NB4 (cell line): ENCODE results near the gene NR2C2AP.
"Not testable (repeated sequence)": the region's sequence is repeated elsewhere in the genome, so short reads cannot be mapped to it uniquely, and the experiment has no call there.

Experiments used
- DNase-seq: peaks from one replicate; pipeline ENCODE4 v3.0.0; 2010; ENCODE audit warnings: low read depth
- H3K4me3 ChIP-seq: one replicate; pipeline ENCODE4 v1.5.1; 2011; ENCODE audit warnings: mild to moderate bottlenecking, low read depth, low read length, moderate library complexity
- MYC ChIP-seq: IDR thresholded peaks from 2 replicates; pipeline ENCODE4 v1.6.1; 2011; ENCODE audit warnings: low read depth, low read length
- POLR2A ChIP-seq: IDR thresholded peaks from 2 replicates; pipeline ENCODE4 v1.6.1; 2011; ENCODE audit warnings: mild to moderate bottlenecking; ENCODE audit not compliant: insufficient read length; ENCODE audit errors: extremely low read depth
- TF ChIP-seq, protein P1 (sequence below): IDR thresholded peaks from 2 replicates; pipeline ENCODE4 v1.6.1; 2011; ENCODE audit warnings: low read depth, low read length
- TF ChIP-seq, protein P2 (sequence below): IDR thresholded peaks from one replicate; pipeline ENCODE4 v1.5.1; 2012; ENCODE audit warnings: low read depth, low read length

NR2C2AP gene

DNA sequence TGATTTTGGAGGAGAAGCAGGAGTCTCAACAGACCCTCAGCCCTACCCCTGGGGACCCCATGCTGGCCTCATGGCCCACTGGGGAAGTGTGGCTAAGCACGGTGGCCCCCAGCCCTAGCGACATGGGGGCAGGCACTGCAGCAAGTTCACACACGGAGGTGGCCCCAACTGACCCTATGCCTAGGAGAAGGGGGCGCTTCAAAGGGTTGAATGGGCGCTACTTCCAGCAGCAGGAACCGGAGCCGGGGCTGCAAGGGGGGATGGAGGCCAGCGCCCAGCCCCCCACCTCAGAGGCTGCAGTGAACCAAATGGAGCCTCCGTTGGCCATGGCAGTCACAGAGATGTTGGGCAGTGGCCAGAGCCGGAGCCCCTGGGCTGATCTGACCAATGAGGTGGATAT, 23.4 kb upstream of the NR2C2AP start:
- TF ChIP-seq, protein P1, sequence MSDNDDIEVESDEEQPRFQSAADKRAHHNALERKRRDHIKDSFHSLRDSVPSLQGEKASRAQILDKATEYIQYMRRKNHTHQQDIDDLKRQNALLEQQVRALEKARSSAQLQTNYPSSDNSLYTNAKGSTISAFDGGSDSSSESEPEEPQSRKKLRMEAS = no peak

DNA sequence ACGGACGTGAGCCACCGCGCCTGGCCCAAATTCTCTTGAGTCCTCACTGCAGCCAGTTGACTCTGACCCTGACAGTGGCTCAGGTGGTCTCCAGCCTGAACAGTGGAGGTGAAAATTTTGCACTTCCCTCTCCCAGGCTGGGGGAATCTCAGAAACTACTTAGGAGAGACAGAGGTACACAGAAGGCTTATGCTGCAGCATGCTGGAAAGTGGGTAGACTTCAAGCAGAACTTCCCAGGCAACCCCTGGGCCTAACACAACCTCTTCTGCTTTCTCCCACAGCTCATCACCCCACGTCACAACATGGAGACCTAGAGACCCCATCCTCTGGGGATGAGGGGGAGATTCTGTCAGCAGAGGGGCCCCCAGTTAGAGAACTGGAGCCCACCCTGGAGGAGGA, 23.0 kb upstream of the NR2C2AP start:
- TF ChIP-seq MYC = no peak
- TF ChIP-seq, protein P2, sequence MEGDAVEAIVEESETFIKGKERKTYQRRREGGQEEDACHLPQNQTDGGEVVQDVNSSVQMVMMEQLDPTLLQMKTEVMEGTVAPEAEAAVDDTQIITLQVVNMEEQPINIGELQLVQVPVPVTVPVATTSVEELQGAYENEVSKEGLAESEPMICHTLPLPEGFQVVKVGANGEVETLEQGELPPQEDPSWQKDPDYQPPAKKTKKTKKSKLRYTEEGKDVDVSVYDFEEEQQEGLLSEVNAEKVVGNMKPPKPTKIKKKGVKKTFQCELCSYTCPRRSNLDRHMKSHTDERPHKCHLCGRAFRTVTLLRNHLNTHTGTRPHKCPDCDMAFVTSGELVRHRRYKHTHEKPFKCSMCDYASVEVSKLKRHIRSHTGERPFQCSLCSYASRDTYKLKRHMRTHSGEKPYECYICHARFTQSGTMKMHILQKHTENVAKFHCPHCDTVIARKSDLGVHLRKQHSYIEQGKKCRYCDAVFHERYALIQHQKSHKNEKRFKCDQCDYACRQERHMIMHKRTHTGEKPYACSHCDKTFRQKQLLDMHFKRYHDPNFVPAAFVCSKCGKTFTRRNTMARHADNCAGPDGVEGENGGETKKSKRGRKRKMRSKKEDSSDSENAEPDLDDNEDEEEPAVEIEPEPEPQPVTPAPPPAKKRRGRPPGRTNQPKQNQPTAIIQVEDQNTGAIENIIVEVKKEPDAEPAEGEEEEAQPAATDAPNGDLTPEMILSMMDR = no peak
- H3K4me3 ChIP-seq = no peak overlapping the region
- DNase-seq = no peak

More for the DNA sequence above, 23.4 kb upstream of the NR2C2AP start:
- H3K4me3 ChIP-seq = no peak overlapping the region
- no peak for DNase-seq

DNA sequence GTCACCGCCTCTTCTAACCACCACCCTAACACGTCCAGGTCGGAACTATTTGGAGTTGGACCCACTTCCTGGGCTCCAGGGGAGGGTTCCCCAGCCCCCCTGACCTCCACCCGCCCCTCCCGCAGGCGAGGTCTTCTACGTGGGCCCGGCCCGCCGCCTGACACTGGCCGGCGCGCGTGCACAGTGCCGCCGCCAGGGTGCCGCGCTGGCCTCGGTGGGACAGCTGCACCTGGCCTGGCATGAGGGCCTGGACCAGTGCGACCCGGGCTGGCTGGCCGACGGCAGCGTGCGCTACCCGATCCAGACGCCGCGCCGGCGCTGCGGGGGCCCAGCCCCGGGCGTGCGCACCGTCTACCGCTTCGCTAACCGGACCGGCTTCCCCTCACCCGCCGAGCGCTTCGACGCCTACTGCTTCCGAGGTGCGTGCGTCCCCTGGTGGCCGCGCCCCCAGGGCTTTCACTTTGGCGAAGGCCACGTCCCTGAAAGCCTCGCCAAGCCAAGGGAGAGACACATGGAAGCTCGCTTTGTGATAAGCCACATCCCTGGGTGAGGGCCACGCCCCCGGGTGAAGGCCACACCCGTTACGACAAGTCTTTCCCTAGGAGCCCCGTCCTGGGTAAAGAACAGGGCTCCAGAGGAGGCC, 21.8 kb upstream of the NR2C2AP start:
- TF ChIP-seq MYC (peak; percentile 54), POLR2A (no peak)
- TF ChIP-seq, protein P1 = peak; percentile 72
- TF ChIP-seq, protein P2 = peak; percentile 83
- no peak overlapping the region for H3K4me3 ChIP-seq
- DNase-seq = peak; percentile 87

DNA sequence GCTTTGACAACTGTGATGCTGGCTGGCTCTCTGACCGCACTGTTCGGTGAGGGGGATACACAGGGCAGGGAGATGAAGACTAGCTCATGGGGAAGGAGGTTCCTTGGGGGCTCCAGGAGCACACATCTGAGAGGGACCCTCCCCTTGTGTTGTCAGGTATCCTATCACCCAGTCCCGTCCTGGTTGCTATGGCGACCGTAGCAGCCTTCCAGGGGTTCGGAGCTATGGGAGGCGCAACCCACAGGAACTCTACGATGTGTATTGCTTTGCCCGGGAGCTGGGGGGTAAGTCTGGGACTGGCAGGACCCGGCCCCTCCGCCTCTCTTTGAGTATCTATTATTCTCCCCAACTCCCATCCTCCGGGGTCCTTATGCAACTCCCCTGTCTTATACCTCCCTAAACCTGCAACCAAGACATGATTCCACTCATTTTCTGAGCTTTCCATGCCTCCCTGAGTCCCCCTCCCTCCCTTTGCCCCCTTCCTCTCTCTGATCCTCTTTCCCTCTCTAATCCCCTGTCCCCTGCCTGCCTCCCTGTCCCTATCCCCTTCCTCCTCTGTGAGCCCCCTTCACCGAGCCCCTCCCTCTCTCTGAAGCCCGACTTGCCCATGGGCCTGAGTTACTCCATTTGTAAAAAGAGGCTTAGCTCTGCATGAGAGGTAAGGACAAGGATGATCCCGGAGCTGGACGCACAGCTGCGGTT, 21.1 kb upstream of the NR2C2AP start:
- TF ChIP-seq, protein P2 = no peak
- TF ChIP-seq MYC (no peak), POLR2A (no peak)
- TF ChIP-seq, protein P1 = no peak
- H3K4me3 ChIP-seq = no peak overlapping the region

DNA sequence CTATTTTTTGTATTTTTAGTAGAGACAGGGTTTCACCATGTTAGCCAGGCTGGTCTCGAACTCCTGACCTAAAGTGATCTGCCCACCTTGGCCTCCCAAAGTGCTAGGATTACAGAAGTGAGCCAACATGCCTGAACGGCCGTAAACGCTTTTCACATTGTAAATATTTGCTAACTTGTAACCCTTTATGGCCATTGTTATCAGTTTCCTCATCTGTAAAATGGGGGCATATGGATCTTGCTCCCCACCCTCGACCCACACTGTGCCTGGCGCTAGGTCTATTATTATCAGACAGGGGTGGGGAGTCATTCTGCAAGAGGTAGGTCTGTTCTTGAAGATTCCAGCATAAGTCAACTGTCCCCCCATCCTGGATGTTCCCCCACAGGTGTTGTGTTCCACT, 20.4 kb upstream of the NR2C2AP start:
- DNase-seq = no peak
- TF ChIP-seq MYC (no peak), POLR2A (no peak)
- TF ChIP-seq, protein P2 = no peak
- TF ChIP-seq, protein P1 = no peak
- no peak overlapping the region for H3K4me3 ChIP-seq

More for the DNA sequence above, 21.1 kb upstream of the NR2C2AP start:
- no peak for DNase-seq

DNA sequence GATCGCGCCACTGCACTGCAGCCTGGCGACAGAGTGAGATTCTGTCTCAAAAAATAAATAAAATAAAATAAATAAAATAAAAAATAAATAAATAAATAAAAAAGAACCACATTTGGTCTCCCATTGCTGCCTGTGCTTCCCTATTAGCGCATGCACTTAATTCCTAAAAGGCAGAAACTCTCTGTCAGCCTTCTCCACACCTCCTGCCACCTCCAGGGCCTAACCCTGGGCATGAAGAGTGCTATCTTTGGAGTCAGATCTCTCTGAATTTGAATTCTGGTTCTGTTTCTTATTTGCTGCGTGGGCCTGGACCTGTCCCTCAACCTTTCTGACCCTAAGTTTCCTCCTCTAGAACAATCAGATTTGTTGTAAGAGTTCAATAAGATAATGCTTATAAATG, 19.8 kb upstream of the NR2C2AP start:
- no peak overlapping the region for H3K4me3 ChIP-seq
- no peak for DNase-seq
- TF ChIP-seq, protein P2 = no peak
- no peak for TF ChIP-seq POLR2A
- TF ChIP-seq, protein P1 = no peak
- no peak for TF ChIP-seq MYC

DNA sequence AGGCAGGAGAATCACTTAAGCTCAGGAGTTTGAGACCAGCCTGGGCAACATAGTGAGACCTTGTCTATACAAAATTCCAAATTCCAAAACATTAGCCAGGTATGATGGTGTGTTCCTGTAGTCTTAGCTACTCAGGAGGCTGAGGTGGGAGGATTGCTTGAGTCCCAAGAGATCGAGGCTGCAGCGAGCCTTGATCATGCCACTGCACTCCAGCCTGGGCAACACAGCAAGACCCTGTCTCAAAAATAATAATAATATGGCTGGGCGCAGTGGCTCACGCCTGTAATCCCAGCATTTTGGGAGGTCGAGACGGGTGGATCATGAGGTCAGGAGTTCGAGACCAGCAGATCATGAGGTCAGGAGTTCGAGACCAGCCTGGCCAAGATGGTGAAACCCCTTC, 17.8 kb upstream of the NR2C2AP start:
- not testable (repeated sequence) for DNase-seq, H3K4me3 ChIP-seq
